Hematopoietic multipotent progenitor cell (in vitro differentiated cells): Measurements from ENCODE around the gene EPB41L5. TPM values are rescaled to one million over a fixed set of nuclear protein-coding genes. Genes with fewer than 3 reads are reported as not detected.
"Not testable (repeated sequence)": the region's sequence is repeated elsewhere in the genome, so short reads cannot be mapped to it uniquely, and the experiment has no call there.

Experiments used
- DNase-seq, 3 donors: peaks; one replicate each; pipeline ENCODE4 v3.0.0-alpha.2; 2011 to 2015; ENCODE audit warnings: low read depth in 2 of 3, low spot score in 2 of 3
- total RNA-seq: library from RNA; depleted of rRNA; stranded (reverse); fragments of >200 nt; gene quantifications from one replicate; pipeline ENCODE4 v1.2.3, GENCODE V29; 2012

EPB41L5 gene
- total RNA-seq, 1 donor, result 2.2 TPM

DNA sequence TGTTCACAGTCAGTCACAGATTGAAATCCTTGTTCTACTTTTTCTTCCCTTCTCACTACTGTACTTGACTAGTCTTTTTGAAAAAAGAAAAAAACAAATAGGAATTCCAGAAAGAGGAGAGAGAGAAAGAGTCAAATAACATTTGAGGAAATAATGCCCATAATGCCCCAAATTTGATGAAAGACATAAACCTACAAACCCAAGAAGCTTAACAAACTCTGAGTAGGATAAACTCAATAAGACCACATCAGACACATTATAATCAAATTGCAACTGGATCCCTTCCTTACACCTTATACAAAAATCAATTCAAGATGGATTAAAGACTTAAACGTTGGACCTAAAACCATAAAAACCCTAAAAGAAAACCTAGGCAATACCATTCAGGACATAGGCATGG is 179.4 kb downstream of the EPB41L5 start:
- no peak for DNase-seq

DNA sequence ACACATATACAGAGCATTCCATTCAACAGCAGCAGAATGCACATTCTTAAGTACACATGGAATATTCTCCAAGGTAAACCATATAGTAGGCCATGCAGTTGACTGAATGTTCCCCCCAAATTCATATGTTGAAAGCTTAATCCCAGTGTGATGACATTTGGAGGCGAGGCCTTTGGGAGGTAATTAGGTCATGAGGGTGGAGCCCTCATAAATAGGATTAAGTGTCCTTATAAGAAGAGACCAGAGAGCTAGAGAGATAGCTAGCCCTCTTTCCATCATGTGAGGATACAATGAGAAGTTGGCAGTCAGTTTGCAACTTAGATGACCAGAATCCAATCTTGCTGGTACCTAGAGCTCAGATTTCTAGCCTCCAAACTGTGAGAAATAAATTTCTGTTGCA is 182.7 kb downstream of the EPB41L5 start:
- no peak for DNase-seq

DNA sequence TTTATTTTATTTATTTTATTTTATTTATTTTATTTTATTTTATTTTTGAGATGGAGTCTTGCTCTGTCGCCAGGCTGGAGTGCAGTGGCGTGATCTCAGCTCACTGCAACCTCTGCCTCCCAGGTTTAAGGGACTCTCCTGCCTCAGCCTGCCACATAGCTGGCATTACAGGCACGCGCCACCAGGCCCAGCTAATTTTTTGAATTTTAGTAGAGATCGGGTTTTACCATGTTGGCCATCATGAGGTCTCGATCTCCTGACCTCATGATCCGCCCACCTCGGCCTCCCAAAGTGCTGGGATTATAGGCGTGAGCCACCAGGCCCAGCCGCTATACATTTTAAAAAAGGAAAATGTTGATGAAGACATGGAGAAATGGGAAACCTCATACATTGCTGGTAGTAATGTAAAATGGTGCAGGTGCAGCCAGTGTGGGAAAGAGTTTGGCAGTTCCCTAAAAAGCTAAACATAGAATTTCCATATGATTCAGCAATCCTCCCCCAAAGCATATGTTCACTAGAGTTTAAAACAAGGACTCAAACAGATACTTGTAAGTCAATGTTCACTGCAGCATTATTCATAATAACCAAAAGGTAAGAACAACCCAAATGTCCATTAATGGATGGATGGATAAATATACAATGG is 187.1 kb downstream of the EPB41L5 start:
- not testable (repeated sequence) for DNase-seq

DNA sequence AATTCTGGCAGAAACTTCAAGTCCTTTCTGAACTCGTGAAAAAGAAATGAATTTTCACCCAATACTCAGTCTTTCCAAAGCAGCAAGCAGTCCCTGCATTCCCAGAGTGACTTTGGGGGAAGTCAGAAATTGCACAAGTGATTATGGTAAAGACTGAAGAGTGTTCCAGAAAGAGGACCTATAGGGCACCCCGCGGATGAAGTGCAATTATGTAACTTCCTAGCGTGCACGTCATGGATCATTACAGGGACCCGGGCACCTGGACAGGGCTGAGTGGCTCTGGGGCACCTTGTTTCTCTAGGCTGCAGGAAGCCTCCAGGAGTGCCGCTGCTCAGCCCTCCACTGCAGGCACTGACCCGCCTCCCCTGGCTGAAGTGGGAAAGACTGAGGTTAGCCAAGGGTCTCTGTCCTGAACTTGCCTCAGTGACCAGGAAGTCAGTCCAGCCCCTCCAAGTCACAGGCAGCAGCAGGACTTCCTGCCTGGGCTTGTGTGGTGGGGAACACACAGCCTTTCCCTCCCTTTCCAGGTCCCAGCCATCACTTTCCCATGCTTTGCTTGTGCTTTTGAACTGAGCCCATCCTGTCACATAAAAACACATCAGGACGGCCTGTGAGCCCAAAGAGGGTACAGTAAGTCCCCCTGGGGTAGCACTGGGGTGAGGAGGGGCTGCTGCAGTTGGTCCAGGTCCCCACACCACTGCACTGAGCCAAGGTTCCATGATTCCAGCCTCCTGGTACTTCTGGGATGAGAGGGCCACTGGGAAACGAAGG is 190.6 kb downstream of the EPB41L5 start:
- DNase-seq, result no peak

DNA sequence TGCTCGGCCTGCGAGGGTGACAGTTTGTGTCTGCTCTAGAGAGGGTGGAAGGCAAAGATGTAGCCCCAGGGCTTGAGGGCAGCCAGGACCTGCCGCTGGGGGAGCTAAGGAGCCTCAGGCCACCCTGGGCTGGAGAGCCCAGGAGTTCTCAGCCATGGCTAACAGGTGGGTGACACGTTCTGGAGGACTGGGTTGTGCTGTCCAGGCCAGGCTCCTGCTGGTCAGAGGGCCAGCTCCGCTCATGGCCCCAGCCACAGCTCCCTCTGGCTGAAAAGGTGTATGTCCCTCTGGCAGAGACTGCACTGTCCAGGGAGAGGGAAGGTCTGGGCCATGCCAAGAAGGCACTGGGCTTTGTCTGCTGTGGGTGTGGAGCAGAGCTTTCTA is 191.1 kb downstream of the EPB41L5 start:
- no peak for DNase-seq

DNA sequence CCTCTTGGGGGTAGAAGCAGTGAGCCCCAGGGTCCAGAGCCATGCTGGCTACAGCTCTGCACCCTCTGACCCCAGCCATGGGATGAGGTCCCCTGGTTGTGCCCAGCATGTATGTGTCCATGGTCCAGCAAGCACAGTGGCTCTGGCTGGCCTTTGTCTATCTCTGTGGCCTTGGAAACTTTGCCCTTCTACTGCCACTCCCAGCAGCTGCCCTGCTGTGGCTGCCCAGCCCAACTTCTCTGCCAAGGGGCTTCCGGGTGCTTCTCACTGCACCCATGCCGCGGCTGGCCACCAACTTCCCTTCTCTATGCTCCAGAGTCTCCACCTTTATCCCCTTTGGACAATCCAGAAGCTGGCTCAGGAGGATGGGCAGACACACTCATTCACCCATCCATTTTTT is 191.5 kb downstream of the EPB41L5 start:
- no peak for DNase-seq

DNA sequence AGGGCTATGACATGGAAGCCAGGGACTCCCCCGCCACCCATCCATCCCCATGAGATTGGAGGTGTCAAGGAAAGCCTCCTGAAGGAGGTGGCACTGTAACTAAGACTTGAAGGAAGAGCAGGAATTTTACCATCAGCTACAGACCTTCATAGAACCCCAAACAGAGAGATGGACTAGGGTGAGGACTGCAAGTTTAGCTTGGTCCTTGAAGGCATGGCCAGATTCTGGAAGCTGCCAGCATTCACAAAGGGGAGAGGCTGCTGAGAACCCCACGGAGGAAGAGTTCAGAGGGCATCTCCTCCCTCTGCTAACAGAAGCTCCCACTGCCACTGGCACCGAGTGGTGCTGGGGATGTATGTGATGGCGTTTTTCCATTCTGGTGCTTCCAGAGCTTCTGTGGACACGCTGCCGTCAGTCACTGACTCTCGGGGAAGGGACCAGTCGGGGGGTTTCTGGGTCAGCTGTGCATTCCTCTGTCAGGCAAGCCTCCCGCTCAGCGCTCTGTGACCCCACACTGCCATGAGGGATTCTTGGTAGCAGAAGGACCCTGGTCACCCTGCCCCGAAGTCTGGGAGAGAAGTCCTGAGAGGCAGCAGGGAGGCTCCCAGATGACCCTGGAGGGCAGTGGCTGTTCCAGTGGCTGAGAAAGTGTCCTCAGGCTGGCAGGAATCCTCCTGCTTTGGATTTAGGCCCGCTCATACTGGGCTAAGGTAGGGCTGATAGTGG is 192.2 kb downstream of the EPB41L5 start:
- no peak for DNase-seq

DNA sequence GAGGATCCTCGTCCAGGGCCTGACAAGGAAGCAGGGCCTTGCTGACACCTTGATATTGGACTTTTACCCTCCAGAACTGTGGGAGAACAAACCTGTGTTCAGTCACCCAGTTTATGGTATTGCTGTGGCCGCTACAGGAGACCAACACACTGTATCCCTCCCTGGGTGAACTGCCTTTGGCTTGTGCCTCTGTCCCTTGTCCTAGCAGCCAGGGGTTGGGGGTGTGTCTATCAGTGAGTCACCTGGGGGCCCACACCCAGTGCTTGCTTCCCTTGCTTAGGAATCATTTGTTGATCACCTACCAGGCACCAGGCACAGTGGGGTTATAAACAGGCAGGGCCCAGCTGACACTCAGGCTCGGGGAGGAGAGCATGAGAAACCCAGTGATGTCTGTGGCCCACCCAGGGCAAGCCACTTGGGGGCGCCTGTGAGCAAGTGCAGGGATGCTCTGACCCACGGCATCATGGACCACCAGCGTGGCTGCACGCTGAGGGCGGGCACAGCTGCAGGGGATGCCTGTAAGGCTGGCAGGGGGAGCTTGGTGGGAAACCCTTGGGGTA is 193.2 kb downstream of the EPB41L5 start:
- no peak for DNase-seq

DNA sequence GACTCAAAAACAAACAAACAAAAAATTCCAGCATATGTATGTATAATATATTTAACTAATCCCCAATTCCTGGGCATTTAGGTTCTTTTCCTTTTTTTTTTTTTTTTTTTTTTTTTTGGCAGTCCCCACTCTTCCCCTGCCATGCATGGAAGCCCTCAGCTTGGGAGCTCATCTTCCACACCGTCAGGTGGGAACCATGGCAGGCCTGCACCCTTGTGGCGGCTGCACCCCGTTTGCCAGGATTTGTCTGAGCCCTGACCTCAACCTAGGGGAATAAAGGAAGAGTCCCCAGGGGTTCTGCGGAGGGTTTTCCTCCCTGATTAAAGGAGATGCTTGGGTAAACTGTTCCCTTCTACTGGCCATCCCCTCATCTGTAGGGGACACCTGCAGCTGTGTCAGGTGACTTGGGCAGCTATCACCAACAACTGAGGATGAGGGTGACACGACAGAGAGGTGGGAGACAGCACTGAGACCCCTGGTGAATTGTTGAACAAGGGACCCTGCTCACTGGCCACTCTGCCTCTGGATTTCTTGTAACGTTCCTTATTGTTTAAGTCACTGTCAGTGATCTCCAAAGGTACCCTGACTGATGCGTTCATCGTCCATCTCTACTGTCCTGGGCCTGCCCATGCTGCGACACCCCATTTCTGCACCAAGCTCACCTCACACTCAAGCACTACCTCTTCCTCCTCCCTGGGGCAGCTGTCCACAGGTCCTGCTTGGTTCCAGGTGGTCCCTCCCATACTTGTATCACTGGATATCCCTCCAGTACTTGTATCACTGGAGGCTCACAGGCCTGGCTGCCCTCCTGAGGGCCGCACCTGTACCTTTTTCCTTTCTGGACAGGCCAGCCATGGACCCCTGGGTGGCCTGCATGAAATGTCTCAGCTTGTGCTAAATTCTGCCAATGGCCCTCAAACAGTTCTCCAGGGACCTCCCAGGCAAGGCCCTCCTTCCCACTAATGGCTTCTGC is 195.8 kb downstream of the EPB41L5 start:
- no peak for DNase-seq

DNA sequence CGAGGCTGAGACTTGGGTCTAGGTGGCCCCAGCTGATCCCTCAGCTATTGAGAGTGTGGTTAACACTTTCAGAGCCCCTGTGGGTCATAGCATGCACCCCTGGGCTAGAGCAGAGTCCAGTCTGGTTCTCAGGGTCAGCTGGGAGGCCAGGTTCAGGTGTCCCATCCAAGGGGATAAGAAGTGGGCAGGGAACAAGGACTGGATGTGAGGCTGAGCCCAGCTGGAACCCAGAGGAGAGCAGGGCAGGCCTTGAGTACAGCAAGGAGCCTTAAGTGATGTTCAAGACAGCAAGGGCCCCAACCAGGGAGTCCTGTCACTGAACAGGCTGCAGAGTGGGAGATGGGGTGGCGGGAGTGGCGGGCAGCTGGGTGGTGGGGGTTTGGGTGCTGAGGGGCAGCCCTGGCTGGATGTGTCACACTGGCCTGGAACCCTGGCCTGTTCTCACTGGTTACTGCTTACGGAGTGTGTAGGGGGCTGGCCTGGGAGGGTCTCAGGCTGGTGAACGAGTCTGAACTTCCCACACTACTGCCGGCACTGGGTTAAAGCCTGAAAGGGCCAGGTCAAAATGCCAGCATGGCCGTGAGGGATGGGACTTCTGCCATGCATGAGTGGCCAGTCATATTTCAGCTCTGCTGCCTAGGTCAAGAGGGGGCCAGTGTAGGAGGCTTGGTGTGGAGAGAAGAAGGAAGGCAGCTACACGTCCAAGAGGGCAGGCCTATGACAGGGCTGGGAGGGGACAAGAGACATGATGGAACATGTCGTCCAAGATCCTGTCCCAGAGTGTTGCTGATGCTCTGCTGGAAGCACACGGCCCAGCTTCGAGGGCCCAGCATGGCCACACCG is 196.8 kb downstream of the EPB41L5 start:
- DNase-seq, result no peak

DNA sequence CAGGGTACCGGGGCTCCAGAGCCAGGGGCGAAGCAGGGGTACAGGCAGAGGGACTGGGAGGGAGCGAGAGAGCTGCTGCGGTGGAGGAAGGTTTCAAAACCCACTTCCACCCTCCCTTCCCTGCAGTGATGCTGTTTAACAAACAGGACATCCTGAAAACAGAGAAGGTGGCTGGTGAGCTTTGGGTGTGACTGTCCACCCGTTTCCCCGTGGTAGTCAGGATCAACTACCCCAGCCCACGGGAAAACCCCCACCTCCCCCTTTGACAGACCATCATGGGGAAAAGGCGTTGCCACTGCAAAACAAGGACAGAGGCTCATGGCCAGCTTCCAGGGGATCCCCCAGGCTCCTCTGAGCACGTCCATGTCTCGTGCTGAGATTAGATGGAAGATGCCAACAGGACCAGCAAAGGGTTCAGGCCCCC is 197.4 kb downstream of the EPB41L5 start:
- DNase-seq, result peak in 1 of 3 donors; percentile 40

DNA sequence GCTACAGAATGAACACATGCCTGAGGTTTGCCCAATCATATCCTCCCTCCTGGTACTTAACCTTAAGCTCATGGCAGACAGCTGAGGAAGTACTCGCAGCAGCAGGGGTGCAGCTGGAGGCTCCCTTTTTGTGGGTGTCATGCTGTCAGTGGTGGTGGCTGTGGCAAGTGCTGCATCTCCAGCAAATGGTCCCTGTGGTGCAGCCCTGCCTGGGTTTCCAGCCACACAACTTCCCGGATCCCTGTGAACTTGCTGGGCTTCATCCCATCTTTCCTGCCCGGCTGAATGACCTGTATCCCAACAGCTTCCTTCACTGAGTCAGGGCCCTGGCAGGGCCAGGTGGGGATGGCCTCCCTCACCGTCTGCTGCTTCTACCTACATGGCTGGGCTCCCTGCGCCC is 205.3 kb downstream of the EPB41L5 start:
- no peak for DNase-seq

DNA sequence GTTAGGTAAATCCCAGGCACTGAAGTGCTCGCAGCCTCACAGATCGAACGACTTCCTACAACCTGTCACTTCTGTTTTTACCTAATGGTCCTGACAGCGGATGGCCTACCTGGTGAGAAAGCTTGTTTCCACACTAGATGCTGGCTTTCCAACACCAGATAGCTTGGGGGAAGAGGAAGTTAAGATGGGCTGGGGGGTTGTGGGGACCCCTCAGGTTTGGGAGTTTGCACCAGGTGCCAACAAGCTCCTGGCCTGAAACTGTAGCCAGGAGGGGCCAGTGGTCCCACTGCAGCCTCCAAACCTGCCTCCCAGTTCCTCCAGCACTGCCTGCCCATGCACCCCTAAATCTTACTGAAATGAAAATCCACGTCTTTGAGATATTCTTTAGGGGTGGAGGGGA is 206.4 kb downstream of the EPB41L5 start:
- DNase-seq, result no peak

DNA sequence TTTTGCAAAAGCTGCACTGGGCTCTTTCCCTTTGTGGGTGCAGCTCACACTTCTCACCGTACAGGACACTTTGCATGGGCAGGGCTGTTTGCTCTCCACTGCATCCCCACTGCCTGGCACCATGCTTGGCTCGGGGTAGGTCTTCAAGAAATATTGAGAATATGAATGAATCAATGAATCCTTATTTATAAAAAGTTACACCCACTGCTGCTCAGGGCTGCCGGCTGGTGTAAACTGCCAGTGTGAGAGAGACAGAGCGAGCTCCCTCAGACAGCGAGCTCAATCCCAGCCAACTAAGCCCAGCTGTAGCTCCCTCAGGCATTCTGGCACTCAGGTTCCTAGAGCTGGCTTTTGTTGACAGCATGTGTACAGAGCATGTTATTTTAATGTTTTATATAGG is 206.9 kb downstream of the EPB41L5 start:
- no peak for DNase-seq

DNA sequence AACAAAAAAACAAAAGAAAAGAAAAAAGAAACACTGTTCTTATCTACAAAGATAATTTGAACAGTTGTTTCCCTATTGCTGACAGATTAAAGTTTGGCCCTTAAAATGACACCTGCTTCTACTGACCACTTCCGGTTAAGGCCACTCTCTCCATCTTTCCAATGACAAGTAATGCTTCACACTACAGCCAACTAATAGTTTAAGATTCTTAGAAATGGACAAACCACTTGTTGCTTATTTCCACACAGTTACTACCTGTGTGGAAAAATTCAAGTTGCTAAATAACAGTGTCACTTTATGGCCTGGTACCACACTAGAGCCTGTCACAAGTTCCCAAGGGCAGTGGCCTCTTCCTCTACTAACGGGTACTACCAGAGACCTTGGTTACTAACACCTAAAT is 207.9 kb downstream of the EPB41L5 start:
- DNase-seq, result no peak

DNA sequence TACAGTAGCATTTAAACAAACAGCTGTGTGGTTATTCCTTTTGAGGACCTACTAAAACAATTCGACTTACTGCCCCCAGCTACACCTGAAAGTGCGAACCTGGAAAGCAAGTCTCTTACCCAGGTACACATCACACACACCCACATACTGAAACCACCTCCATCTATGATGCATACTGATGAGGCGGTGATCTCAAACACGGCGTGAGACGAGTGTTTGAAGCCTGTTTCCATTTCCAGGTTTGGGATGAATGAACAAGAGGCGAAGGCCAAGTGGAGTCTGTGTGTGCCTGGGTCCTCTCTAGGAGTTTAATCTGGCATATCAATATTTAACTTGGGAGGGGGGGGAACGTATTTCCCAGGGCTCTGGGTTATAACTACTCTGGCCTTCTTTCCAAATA is 208.7 kb downstream of the EPB41L5 start:
- no peak for DNase-seq

DNA sequence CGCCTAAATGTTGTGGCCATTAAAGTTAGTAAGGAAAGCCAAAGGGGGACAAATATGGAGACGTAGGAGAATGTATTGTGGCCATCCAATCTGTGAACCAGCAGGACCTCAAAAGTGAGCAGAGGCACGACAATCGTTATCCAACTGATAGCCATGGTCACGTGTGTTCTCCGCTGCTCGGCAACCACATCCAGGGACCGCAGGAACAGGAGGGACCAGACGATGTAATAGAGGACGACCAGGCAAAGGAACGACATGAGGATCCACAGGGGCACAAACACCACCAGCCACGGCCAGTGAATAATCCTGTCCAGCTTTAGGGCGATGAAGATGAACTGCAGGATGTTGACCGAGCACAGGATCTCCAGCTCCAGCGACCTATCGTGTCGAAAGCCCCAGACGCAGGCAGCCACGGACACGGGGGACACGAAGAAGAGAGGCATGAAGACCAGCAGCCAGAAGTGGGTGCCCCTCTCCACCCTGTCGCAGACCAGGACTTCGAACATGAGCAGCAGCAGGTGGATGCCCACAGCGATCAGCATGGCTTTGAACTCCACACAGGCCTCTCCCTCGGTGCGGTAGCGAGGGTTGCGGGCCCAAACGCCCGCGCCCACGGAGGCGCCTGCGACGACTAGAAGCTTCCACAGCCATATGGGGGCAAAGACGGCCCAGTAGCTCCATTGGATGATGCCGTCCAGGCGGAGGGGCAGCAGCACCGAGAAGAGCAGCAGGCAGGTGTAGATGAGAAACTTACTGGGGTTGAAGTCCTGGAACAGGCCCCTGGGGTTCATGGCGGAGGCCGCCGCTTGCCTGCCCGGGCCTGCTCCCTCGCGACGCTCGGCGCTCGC is 209.5 kb downstream of the EPB41L5 start:
- no peak for DNase-seq
